GM06990 (cell line): ENCODE results near the gene SLC10A7.

Source experiments
- DNase-seq: peaks from one replicate; pipeline ENCODE4 v3.0.0-alpha.2; 2011; ENCODE audit not compliant: insufficient read length; ENCODE audit errors: extremely low read depth
- H3K27me3 ChIP-seq: replicated peaks from 2 replicates; pipeline ENCODE4 v1.6.0; 2011; ENCODE audit warnings: low read length; ENCODE audit not compliant: control insufficient read depth, insufficient read depth
- H3K36me3 ChIP-seq: 2 replicates; pipeline ENCODE4 v1.5.1; 2011; ENCODE audit warnings: low read length; ENCODE audit not compliant: control insufficient read depth, insufficient read depth
- H3K4me3 ChIP-seq: replicated peaks from 2 replicates; pipeline ENCODE4 v1.5.1; 2011; ENCODE audit warnings: low read depth, mild to moderate bottlenecking, control low read depth, low read length
- TF ChIP-seq, protein P1 (sequence below): IDR thresholded peaks from 2 replicates; pipeline ENCODE4 v1.5.1; 2011; ENCODE audit warnings: low read length, control low read depth, mild to moderate bottlenecking, inconsistent platforms; ENCODE audit not compliant: insufficient read depth, poor library complexity, severe bottlenecking

The SLC10A7 gene

DNA sequence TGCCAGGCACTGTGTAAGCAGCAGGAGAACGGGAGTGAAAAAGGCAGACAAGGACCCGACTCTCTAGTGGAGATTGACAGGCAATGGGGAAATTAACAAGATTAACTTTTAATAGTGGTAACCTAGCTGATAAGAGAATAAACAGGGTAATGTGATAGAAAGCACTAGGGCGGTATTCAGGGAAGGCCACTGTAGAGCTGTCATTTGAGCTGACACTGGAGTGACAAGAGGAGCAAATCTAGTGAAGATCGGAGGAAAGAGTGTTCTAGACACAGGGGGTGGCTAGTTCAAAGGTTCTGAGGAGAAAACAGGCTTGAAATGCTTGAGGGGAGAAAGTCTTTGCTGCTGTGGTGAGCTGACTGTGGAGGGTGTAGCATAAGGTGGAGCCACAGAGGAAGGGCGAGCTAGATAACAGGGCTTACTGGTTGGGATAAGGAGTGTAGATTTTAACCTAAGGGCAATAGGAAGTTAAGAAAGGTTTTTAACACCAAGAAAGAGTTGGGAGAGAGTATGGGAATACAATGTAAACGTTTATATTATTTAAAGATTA is 122.8 kb downstream of the SLC10A7 start:
- H3K4me3 ChIP-seq: no peak overlapping the region
- TF ChIP-seq, protein P1, sequence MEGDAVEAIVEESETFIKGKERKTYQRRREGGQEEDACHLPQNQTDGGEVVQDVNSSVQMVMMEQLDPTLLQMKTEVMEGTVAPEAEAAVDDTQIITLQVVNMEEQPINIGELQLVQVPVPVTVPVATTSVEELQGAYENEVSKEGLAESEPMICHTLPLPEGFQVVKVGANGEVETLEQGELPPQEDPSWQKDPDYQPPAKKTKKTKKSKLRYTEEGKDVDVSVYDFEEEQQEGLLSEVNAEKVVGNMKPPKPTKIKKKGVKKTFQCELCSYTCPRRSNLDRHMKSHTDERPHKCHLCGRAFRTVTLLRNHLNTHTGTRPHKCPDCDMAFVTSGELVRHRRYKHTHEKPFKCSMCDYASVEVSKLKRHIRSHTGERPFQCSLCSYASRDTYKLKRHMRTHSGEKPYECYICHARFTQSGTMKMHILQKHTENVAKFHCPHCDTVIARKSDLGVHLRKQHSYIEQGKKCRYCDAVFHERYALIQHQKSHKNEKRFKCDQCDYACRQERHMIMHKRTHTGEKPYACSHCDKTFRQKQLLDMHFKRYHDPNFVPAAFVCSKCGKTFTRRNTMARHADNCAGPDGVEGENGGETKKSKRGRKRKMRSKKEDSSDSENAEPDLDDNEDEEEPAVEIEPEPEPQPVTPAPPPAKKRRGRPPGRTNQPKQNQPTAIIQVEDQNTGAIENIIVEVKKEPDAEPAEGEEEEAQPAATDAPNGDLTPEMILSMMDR: no peak
- no peaks in the 10 kb centered on the region for H3K27me3 ChIP-seq
- H3K36me3 ChIP-seq: no peaks in the 10 kb centered on the region
- DNase-seq: no peak

DNA sequence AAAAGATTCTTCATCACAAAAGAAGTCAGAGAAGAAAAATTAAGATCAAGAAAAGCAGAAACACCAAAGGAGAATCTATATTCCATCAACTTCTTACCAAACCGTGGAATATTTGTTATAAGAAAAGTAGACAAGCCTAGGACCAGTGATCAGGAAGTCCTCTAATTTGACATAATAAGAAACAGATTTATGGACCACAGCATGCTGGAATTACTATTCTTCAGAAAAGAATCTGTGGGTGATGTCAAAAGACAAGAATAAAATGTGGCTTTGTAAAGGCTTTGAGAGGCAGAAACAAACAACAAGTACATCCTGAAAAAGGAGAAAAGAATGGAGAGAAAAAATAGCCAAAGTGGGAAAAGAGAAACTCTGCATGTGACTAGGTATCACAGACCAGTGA is 123.3 kb downstream of the SLC10A7 start:
- DNase-seq: no peak
- TF ChIP-seq, protein P1: no peak
- Histone ChIP-seq H3K36me3 (no peaks in the 10 kb centered on the region), H3K27me3 (no peaks in the 10 kb centered on the region), H3K4me3 (no peak overlapping the region)

DNA sequence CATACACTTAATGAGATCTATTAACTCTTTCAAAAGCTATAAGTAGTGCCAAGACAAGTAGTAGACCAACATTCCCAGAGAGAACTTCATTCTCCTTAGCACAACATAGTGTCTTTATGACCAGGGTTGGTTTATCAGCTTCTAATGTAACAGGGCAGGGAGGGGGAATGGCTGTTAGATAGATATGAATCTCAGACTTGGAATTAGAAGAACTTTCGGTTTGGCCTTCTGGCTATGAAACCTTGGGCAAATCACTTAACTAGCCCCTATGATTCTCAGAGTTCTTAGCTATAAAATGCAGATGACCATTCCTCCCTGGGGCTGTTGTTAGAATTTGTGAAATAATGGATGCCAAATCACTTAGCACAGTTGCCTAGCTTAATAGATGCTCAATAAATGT is 132.2 kb downstream of the SLC10A7 start:
- TF ChIP-seq, protein P1: no peak
- Histone ChIP-seq H3K27me3 (no peaks in the 10 kb centered on the region), H3K4me3 (no peak overlapping the region), H3K36me3 (no peaks in the 10 kb centered on the region)
- DNase-seq: no peak

DNA sequence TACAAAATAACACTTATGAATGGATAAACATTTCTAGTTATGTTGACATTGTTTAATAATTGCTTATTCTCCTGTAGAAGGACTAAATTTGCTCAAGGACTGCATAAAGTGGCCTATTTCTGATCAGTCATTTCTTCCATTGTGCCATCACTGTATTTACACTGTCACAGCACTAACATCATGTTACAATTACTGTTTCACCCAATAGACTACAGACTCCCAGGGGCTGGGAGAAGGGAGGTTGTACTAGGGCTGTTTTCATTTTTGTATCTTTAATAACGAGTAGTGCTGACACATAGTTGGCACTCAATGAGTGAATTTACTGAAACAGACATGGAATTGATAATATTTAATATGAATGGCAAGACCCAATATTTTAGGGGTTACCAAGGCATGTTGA is 139.5 kb downstream of the SLC10A7 start:
- TF ChIP-seq, protein P1: no peak
- no peak for DNase-seq
- no peaks in the 10 kb centered on the region for H3K36me3 ChIP-seq
- H3K4me3 ChIP-seq: no peak overlapping the region
- H3K27me3 ChIP-seq: no peaks in the 10 kb centered on the region

DNA sequence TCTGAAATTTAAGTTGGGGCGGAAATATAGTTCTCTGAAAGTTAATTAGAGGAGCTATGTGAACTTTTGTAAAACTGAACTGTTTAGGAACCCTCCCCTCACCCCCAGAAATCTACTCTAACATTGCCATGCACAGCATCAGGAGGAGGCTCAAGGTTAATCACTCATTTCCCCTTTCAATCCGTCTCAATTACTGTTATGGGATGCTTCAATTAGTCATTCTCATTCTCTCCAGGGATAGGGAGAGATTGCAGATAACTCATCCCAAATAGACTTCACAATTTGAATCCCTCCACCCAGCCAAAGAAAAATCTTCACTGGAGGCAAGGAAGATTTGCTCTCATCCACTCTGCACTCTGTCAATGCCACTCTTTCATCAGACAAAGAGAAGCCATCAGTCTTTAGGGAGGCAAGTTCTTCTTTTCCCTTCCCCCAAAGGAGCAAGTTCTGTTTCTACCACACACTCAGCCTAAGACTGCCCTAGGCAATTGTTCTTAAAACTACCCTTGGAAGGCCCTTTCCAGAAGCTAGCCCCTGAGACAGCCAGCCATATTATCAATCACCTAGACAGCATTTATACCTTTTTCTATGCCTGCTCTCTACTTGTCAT is 140.4 kb downstream of the SLC10A7 start:
- H3K4me3 ChIP-seq: no peak overlapping the region
- no peaks in the 10 kb centered on the region for H3K36me3 ChIP-seq
- DNase-seq: no peak
- TF ChIP-seq, protein P1: no peak
- no peaks in the 10 kb centered on the region for H3K27me3 ChIP-seq

DNA sequence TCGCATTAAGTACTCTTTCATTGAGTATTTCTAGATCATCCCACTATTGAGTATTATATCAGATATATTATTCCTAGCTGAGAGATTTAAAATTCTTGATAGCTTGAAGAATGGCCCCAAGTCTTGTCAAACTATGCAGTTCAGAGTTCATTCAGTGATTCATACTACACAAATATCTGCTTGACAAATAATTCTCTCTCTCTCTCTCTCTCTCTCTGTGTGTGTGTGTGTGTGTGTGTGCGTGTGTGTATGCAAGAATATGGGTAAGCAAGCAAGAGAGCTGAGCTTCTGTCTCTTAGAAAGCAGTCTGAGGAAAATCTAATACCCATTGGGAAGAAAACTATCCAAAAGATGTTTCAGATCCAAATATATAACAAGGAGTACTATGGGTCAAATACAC is 142.0 kb downstream of the SLC10A7 start:
- H3K36me3 ChIP-seq: no peaks in the 10 kb centered on the region
- DNase-seq: no peak
- TF ChIP-seq, protein P1: no peak
- no peaks in the 10 kb centered on the region for H3K27me3 ChIP-seq
- H3K4me3 ChIP-seq: no peak overlapping the region
